Progenitor cell of endocrine pancreas (in vitro differentiated cells): ENCODE results near the gene ACTL7B. TPM values are rescaled to one million over a fixed set of nuclear protein-coding genes. Genes with fewer than 3 reads are reported as not detected.
"Not testable (repeated sequence)": the region's sequence is repeated elsewhere in the genome, so short reads cannot be mapped to it uniquely, and the experiment has no call there.

Experiments
- DNase-seq: peaks from one replicate; pipeline ENCODE4 v3.0.0; 2021; ENCODE audit warnings: low spot score; ENCODE audit not compliant: unreplicated experiment
- H3K27ac Mint-ChIP-seq: 2 replicates; pipeline ENCODE4 v1.8.0; 2021; ENCODE audit warnings: mild to moderate bottlenecking, moderate library complexity, mixed read lengths
- H3K27me3 Mint-ChIP-seq: 2 replicates; pipeline ENCODE4 v1.8.0; 2021; ENCODE audit warnings: mixed read lengths
- H3K36me3 Mint-ChIP-seq: 2 replicates; pipeline ENCODE4 v1.8.0; 2022; ENCODE audit warnings: mixed read lengths; ENCODE audit not compliant: insufficient read depth
- H3K4me1 Mint-ChIP-seq: 2 replicates; pipeline ENCODE4 v1.8.0; 2021; ENCODE audit warnings: low read depth, mixed read lengths
- H3K4me3 Mint-ChIP-seq: 2 replicates; pipeline ENCODE4 v1.8.0; 2021; ENCODE audit warnings: low read depth, mild to moderate bottlenecking, moderate library complexity, mixed read lengths
- H3K9me3 Mint-ChIP-seq: 2 replicates; pipeline ENCODE4 v1.8.0; 2021; ENCODE audit warnings: low read depth, mixed read lengths
- long read RNA-seq: library from polyadenylated mRNA; unstranded; transcript quantifications from one replicate; pipeline ENCODE4 v2.0.0, GENCODE V29; 2020
- total RNA-seq: library from RNA; stranded (reverse); gene quantifications from 2 replicates; pipeline ENCODE4 v1.2.1, GENCODE V29; 2021
- TF ChIP-seq, protein P1 (sequence below): fragments of 200-600 bp; sonication (generic); IDR thresholded peaks from one replicate; pipeline ENCODE4 v1.5.0; 2021; ENCODE audit warnings: antibody characterized with exemption, mild to moderate bottlenecking; ENCODE audit not compliant: unreplicated experiment

The ACTL7B gene
- total RNA-seq = 0.16 and 0.19 TPM in 2 replicates
- long read RNA-seq = 0 reads

DNA sequence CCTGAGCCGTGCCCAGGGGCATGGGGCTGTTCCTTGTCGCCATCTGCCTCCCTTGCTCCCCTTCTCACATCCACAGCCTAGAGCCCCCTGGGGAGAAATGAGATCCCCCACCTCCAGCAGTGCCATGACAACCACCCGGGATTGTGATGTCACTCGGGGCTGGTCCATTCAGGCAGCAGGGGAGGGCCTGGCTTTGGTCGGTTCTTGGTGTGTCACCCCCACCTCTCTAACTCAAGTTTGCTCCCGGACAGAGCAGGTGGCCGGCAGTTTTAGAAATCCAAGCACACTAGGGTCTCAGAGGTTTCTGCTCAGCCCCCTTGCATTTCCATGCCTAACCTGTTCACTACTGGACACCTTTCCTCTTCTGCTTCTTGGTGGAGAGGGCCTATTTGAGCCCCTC, at the start of gene ACTL7B:
Gene ACTL7B, minus strand, starts transcription at position 99 of the 400 bp plus-strand sequence. Its CDS starts 56 bp downstream, at position 43.
- TF ChIP-seq, protein P1, sequence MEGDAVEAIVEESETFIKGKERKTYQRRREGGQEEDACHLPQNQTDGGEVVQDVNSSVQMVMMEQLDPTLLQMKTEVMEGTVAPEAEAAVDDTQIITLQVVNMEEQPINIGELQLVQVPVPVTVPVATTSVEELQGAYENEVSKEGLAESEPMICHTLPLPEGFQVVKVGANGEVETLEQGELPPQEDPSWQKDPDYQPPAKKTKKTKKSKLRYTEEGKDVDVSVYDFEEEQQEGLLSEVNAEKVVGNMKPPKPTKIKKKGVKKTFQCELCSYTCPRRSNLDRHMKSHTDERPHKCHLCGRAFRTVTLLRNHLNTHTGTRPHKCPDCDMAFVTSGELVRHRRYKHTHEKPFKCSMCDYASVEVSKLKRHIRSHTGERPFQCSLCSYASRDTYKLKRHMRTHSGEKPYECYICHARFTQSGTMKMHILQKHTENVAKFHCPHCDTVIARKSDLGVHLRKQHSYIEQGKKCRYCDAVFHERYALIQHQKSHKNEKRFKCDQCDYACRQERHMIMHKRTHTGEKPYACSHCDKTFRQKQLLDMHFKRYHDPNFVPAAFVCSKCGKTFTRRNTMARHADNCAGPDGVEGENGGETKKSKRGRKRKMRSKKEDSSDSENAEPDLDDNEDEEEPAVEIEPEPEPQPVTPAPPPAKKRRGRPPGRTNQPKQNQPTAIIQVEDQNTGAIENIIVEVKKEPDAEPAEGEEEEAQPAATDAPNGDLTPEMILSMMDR = no peak
- Mint-ChIP-seq H3K36me3 (no peaks in the 10 kb centered on the region), H3K27ac (no peak within 1 kb of the TSS), H3K9me3 (no peaks in the 10 kb centered on the region), H3K4me3 (no peak within 1 kb of the TSS), H3K27me3 (peaks cover 4% of the 10 kb centered on the region), H3K4me1 (no peaks in the 10 kb centered on the region)
- no peak for DNase-seq

GRCh38 chr9:108905494-108905893, 49.7 kb upstream of the ACTL7B start:
- H3K4me1 Mint-ChIP-seq = peaks cover 1% of the 10 kb centered on the region
- peaks cover 40% of the 10 kb centered on the region for H3K36me3 Mint-ChIP-seq
- no peaks in the 10 kb centered on the region for H3K9me3 Mint-ChIP-seq
- H3K27ac Mint-ChIP-seq = no peak overlapping the region
- DNase-seq = no peak
- no peaks in the 10 kb centered on the region for H3K27me3 Mint-ChIP-seq
- no peak overlapping the region for H3K4me3 Mint-ChIP-seq
- TF ChIP-seq, protein P1 = no peak

DNA sequence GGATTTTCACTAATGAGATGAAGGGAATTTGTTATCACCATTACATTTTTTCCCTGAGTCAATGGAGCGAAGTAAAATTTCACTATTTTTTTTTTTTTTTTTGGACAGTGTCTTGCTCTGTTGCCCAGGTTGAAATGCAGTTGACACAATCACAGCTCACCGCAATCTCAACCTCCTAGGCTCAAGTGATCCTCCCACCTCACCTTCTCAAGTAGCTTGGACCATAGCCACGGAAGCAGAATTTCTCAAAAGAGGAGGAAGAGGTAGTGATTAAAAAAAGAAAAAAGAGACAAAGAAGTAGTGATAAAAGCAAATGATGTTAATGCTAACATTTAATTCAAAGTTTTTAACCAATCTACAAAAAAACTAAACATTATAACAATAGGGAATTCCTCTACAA, 48.4 kb upstream of the ACTL7B start:
- Mint-ChIP-seq H3K4me3 (no peak overlapping the region), H3K27me3 (no peaks in the 10 kb centered on the region), H3K27ac (no peak overlapping the region), H3K9me3 (no peaks in the 10 kb centered on the region), H3K36me3 (peaks cover 36% of the 10 kb centered on the region), H3K4me1 (peaks cover 1% of the 10 kb centered on the region)
- TF ChIP-seq, protein P1 = no peak
- DNase-seq = no peak

- TF ChIP-seq, protein P1 = no peak
- Mint-ChIP-seq H3K9me3 (no peaks in the 10 kb centered on the region), H3K27me3 (no peaks in the 10 kb centered on the region), H3K36me3 (peaks cover 37% of the 10 kb centered on the region), H3K4me1 (peaks cover 1% of the 10 kb centered on the region), H3K27ac (no peak overlapping the region), H3K4me3 (no peak overlapping the region)
- no peak for DNase-seq
Observed at GRCh38 chr9:108903420-108904103, 47.8 kb upstream of the ACTL7B start.

DNA sequence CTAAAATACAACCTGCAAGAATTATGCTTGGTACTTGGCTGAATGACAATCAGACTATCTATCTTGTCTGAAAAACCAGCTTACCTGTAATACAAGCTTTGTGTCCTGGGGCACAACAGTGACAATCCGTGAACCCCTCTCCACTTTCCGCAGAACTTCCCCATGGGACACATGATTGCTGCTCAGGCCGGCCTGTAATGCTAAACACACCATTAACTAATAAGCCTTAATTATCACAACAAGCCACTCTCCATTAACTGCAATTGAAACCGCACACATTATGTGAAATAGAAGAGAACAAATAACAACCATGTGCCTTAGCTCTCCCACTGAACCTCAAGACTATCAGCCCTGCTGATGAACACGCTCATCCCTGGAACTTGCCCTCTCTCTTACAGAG, 44.4 kb upstream of the ACTL7B start:
- TF ChIP-seq, protein P1 = no peak
- Mint-ChIP-seq H3K27ac (no peak overlapping the region), H3K4me1 (peaks cover 4% of the 10 kb centered on the region), H3K36me3 (peaks cover 49% of the 10 kb centered on the region), H3K4me3 (no peak overlapping the region), H3K9me3 (no peaks in the 10 kb centered on the region), H3K27me3 (no peaks in the 10 kb centered on the region)
- no peak for DNase-seq

GRCh38 chr9:108899023-108899695, 43.4 kb upstream of the ACTL7B start:
- not testable (repeated sequence) for H3K27ac Mint-ChIP-seq, H3K9me3 Mint-ChIP-seq
- peaks cover 49% of the 10 kb centered on the region for H3K36me3 Mint-ChIP-seq

More at GRCh38 chr9:108899023-108899695, 43.4 kb upstream of the ACTL7B start:
- H3K4me1 Mint-ChIP-seq, DNase-seq, H3K4me3 Mint-ChIP-seq, H3K27me3 Mint-ChIP-seq: not testable (repeated sequence)
